WTC11 (cell line): Measurements from ENCODE around the gene NEK6. TPM values are rescaled to one million over a fixed set of nuclear protein-coding genes. Genes with fewer than 3 reads are reported as not detected.

Experiments used
- ATAC-seq: fragments of 200-7000 bp; cut with Tn5 transposase; 2 replicates; pipeline ENCODE4 v1.10.0; 2021; ENCODE audit warnings: mild to moderate bottlenecking, moderate library complexity
- CTCF ChIA-PET: fragments of 300-600 bp; sonication (Branson Sonifier 250); formaldehyde crosslinking; loops from one replicate; lab custom pipeline; 2021; ENCODE audit warnings: antibody characterized with exemption; lab: Charles Lee
- POLR2A ChIA-PET: fragments of 350-600 bp; sonication (Branson Sonifier 250); formaldehyde crosslinking; loops from one replicate; lab custom pipeline; 2021; ENCODE audit warnings: antibody characterized with exemption; lab: Charles Lee
- DNase-seq: peaks from one replicate; pipeline ENCODE4 v3.0.0; 2021; ENCODE audit warnings: low spot score
- H3K27ac Mint-ChIP-seq: 2 replicates; pipeline ENCODE4 v1.8.0; 2021; ENCODE audit warnings: mixed read lengths
- H3K27me3 Mint-ChIP-seq: 2 replicates; pipeline ENCODE4 v1.8.0; 2021; ENCODE audit warnings: low read depth, mild to moderate bottlenecking, moderate library complexity, mixed read lengths
- H3K36me3 Mint-ChIP-seq: 2 replicates; pipeline ENCODE4 v1.8.0; 2021; ENCODE audit warnings: mixed read lengths
- H3K4me1 Mint-ChIP-seq: 2 replicates; pipeline ENCODE4 v1.8.0; 2022; ENCODE audit warnings: mixed read lengths
- H3K4me3 Mint-ChIP-seq: 2 replicates; pipeline ENCODE4 v1.8.0; 2021; ENCODE audit warnings: mild to moderate bottlenecking, moderate library complexity, mixed read lengths
- H3K9me3 Mint-ChIP-seq: 2 replicates; pipeline ENCODE4 v1.8.0; 2021; ENCODE audit warnings: mixed read lengths
- ARID4B ChIP-seq: sonication (generic); formaldehyde crosslinking; IDR thresholded peaks from 2 replicates; pipeline ENCODE4 v1.8.0; 2023; ENCODE audit warnings: missing genetic modification reagents, mild to moderate bottlenecking, borderline replicate concordance
- CREB1 ChIP-seq: sonication (generic); formaldehyde crosslinking; IDR thresholded peaks from 2 replicates; pipeline ENCODE4 v1.8.0; 2023; ENCODE audit warnings: mild to moderate bottlenecking, missing genetic modification reagents
- EMX1 ChIP-seq: fragments of 250-450 bp; sonication (Bioruptor Pico); IDR thresholded peaks from 2 replicates; pipeline ENCODE4 v1.8.0; 2021; ENCODE audit warnings: mild to moderate bottlenecking
- FOXJ3 ChIP-seq: sonication (generic); formaldehyde crosslinking; IDR thresholded peaks from 2 replicates; pipeline ENCODE4 v1.9.0; 2021; ENCODE audit warnings: missing genetic modification reagents, mild to moderate bottlenecking, borderline replicate concordance
- FOXK1 ChIP-seq: sonication (generic); formaldehyde crosslinking; IDR thresholded peaks from 2 replicates; pipeline ENCODE4 v1.8.0; 2022; ENCODE audit warnings: mild to moderate bottlenecking, moderate library complexity, missing genetic modification reagents
- GRHL2 ChIP-seq: fragments of 250-450 bp; sonication (Bioruptor Pico); IDR thresholded peaks from 2 replicates; pipeline ENCODE4 v1.8.0; 2022; ENCODE audit warnings: mild to moderate bottlenecking, moderate library complexity; ENCODE audit not compliant: insufficient replicate concordance, severe bottlenecking
- IRF2 ChIP-seq: sonication (generic); formaldehyde crosslinking; IDR thresholded peaks from 2 replicates; pipeline ENCODE4 v1.8.0; 2022; ENCODE audit warnings: low read depth, missing genetic modification reagents, borderline replicate concordance
- JAZF1 ChIP-seq: fragments of 250-450 bp; sonication (Bioruptor Pico); IDR thresholded peaks from 2 replicates; pipeline ENCODE4 v1.9.0; 2021; ENCODE audit warnings: moderate library complexity, mild to moderate bottlenecking, inconsistent platforms
- JUN ChIP-seq: sonication (generic); formaldehyde crosslinking; IDR thresholded peaks from 2 replicates; pipeline ENCODE4 v1.8.0; 2023; ENCODE audit warnings: mild to moderate bottlenecking, missing genetic modification reagents
- PREB ChIP-seq: sonication (generic); formaldehyde crosslinking; IDR thresholded peaks from 2 replicates; pipeline ENCODE4 v1.8.1; 2022; ENCODE audit warnings: mild to moderate bottlenecking, missing genetic modification reagents, moderate library complexity, borderline replicate concordance
- RORB ChIP-seq: fragments of 250-450 bp; sonication (Bioruptor Pico); IDR thresholded peaks from 2 replicates; pipeline ENCODE4 v1.9.0; 2021; ENCODE audit warnings: mild to moderate bottlenecking
- TCF7 ChIP-seq: sonication (generic); formaldehyde crosslinking; IDR thresholded peaks from 2 replicates; pipeline ENCODE4 v1.8.0; 2022; ENCODE audit warnings: mild to moderate bottlenecking, low read depth, missing genetic modification reagents, moderate library complexity
- USF1 ChIP-seq: sonication (generic); formaldehyde crosslinking; IDR thresholded peaks from 2 replicates; pipeline ENCODE4 v1.8.0; 2022; ENCODE audit warnings: mild to moderate bottlenecking, missing genetic modification reagents
- USF2 ChIP-seq: sonication (generic); formaldehyde crosslinking; IDR thresholded peaks from 2 replicates; pipeline ENCODE4 v1.8.1; 2023; ENCODE audit warnings: mild to moderate bottlenecking, missing genetic modification reagents, moderate library complexity
- ZNF263 ChIP-seq: sonication (generic); formaldehyde crosslinking; IDR thresholded peaks from 2 replicates; pipeline ENCODE4 v1.8.1; 2022; ENCODE audit warnings: low read depth, mild to moderate bottlenecking, moderate library complexity, missing genetic modification reagents
- ZNF317 ChIP-seq: sonication (generic); formaldehyde crosslinking; IDR thresholded peaks from 2 replicates; pipeline ENCODE4 v1.8.1; 2023; ENCODE audit warnings: low read depth, mild to moderate bottlenecking, moderate library complexity, missing genetic modification reagents, borderline replicate concordance
- ZNF425 ChIP-seq: fragments of 250-450 bp; sonication (Bioruptor Pico); conservative IDR thresholded peaks from 2 replicates; pipeline ENCODE4 v1.9.0; 2021; ENCODE audit warnings: mild to moderate bottlenecking
- ZNF532 ChIP-seq: fragments of 250-450 bp; sonication (Bioruptor Pico); IDR thresholded peaks from 2 replicates; pipeline ENCODE4 v1.9.0; 2021; ENCODE audit warnings: mild to moderate bottlenecking, borderline replicate concordance
- ZSCAN18 ChIP-seq: fragments of 250-450 bp; sonication (Bioruptor Pico); IDR thresholded peaks from 2 replicates; pipeline ENCODE4 v2.1.2; 2022; ENCODE audit warnings: mild to moderate bottlenecking, moderate library complexity
- total RNA-seq: library from RNA; stranded (reverse); gene quantifications from 3 replicates; pipeline ENCODE4 v1.2.3, GENCODE V29; 2021

The NEK6 gene
- total RNA-seq, 1 experiment from 2014 or later: 23.0 TPM

GRCh38 chr9:124265551-124265950 is 7.8 kb downstream of the NEK6 start:
- CTCF ChIA-PET: no interaction called here
- Mint-ChIP-seq H3K36me3 (no peaks in the 10 kb centered on the region), H3K4me3 (no peak overlapping the region), H3K27me3 (no peaks in the 10 kb centered on the region), H3K27ac (peak overlapping the region; percentile 19; the same call in 1 of the 2 replicates), H3K9me3 (no peaks in the 10 kb centered on the region), H3K4me1 (peaks cover 28% of the 10 kb centered on the region)
- DNase-seq (no peak), ATAC-seq (no peak)
- POLR2A ChIA-PET: no interaction called here
- TF ChIP-seq JAZF1 (CRISPR knock-in tag): no peak
- TF ChIP-seq CREB1 (CRISPR knock-in tag): no peak
- TF ChIP-seq IRF2: no peak
- no peak for TF ChIP-seq ZNF425 (CRISPR knock-in tag)
- TF ChIP-seq ZNF532: no peak

GRCh38 chr9:124266139-124266825 is 8.5 kb downstream of the NEK6 start:
- DNase-seq: no peak
- no peak for ATAC-seq
- ChIA-PET POLR2A (no interaction called here), CTCF (no interaction called here)
- Mint-ChIP-seq H3K4me1 (peaks cover 25% of the 10 kb centered on the region), H3K27ac (no peak overlapping the region; the same call in 1 of the 2 replicates), H3K36me3 (no peaks in the 10 kb centered on the region), H3K27me3 (no peaks in the 10 kb centered on the region), H3K4me3 (no peak overlapping the region), H3K9me3 (no peaks in the 10 kb centered on the region)
- TF ChIP-seq PREB (CRISPR knock-in tag) (no peak), GRHL2 (CRISPR knock-in tag) (no peak), FOXK1 (CRISPR knock-in tag) (no peak), JUN (no peak), TCF7 (CRISPR knock-in tag) (no peak), ZNF263 (no peak), FOXJ3 (no peak), USF1 (CRISPR knock-in tag) (no peak), ZNF317 (CRISPR knock-in tag) (no peak), ZSCAN18 (no peak), ARID4B (CRISPR knock-in tag) (no peak), EMX1 (no peak), RORB (CRISPR knock-in tag) (no peak), USF2 (no peak)
